Panc1 (cell line): ENCODE results near the gene ACER3. TPM values are rescaled to one million over a fixed set of nuclear protein-coding genes. Genes with fewer than 3 reads are reported as not detected.

Experiments used
- ATAC-seq: fragments of 200-7000 bp; cut with Tn5 transposase; 2 replicates; pipeline ENCODE4 v1.9.1; 2020; ENCODE audit warnings: mild to moderate bottlenecking, moderate library complexity
- BruUV-seq: library from RNA; stranded (reverse); fragments of 400-500 nt; replicated peaks from 2 replicates; lab custom pipeline; 2021; lab: Mats Ljungman, UMichigan
- CTCF ChIA-PET: fragments of 300-600 bp; sonication (Branson Sonifier 250); formaldehyde crosslinking; loops from one replicate; lab custom pipeline; 2022; ENCODE audit warnings: antibody characterized with exemption; lab: Charles Lee
- POLR2A ChIA-PET: fragments of 300-600 bp; sonication (Branson Sonifier 250); formaldehyde crosslinking; loops from one replicate; lab custom pipeline; 2022; ENCODE audit warnings: antibody characterized with exemption; lab: Charles Lee
- DNase-seq: peaks from one replicate; pipeline ENCODE4 v3.0.0-alpha.2; 2010; ENCODE audit warnings: low read depth, low spot score
- H3K27ac ChIP-seq: 2 replicates; pipeline ENCODE4 v1.5.1; 2011; ENCODE audit warnings: mild to moderate bottlenecking, low read length, inconsistent platforms
- H3K27me3 ChIP-seq: fragments of 200-500 bp; sonication (Bioruptor generic); 2 replicates; pipeline ENCODE4 v1.6.0; 2014; ENCODE audit warnings: low read length, inconsistent platforms; ENCODE audit not compliant: control insufficient read depth, insufficient read depth
- H3K36me3 ChIP-seq: fragments of 200-500 bp; sonication (Bioruptor generic); 2 replicates; pipeline ENCODE4 v1.5.1; 2014; ENCODE audit warnings: inconsistent platforms, mild to moderate bottlenecking, low read length, moderate library complexity; ENCODE audit not compliant: control insufficient read depth, insufficient read depth
- H3K4me1 ChIP-seq: 2 replicates; pipeline ENCODE4 v1.5.1; 2011; ENCODE audit warnings: inconsistent platforms, mild to moderate bottlenecking, low read length, moderate library complexity; ENCODE audit not compliant: control insufficient read depth, insufficient read depth
- H3K4me3 ChIP-seq, 2 experiments: 2 replicates each; pipeline ENCODE4 v1.5.1; 2011 to 2012; ENCODE audit warnings: low read depth in 2 of 2, low read length in 2 of 2, mild to moderate bottlenecking in 2 of 2, inconsistent platforms in 1 of 2, moderate library complexity in 1 of 2
- H3K9me3 ChIP-seq: fragments of 200-500 bp; sonication (Bioruptor generic); 2 replicates; pipeline ENCODE4 v1.5.1; 2014; ENCODE audit warnings: low read depth, mild to moderate bottlenecking, inconsistent platforms, low read length, moderate library complexity; ENCODE audit not compliant: control insufficient read depth, insufficient read depth
- CTCF ChIP-seq: fragments of 450-650 bp; IDR thresholded peaks from 2 replicates; pipeline ENCODE4 v1.5.1; 2017; ENCODE audit warnings: mild to moderate bottlenecking
- POLR2AphosphoS5 ChIP-seq: IDR thresholded peaks from 2 replicates; pipeline ENCODE4 v1.6.1; 2012; ENCODE audit warnings: mild to moderate bottlenecking, low read depth, low read length, moderate library complexity
- REST ChIP-seq, 2 experiments: IDR thresholded peaks; 2 replicates each; pipeline ENCODE4 v1.6.1; 2011 to 2012; ENCODE audit warnings: low read depth in 2 of 2, control low read depth in 1 of 2, low read length in 1 of 2, mild to moderate bottlenecking in 1 of 2, moderate library complexity in 1 of 2; ENCODE audit not compliant: insufficient read depth in 1 of 2
- SIN3A ChIP-seq: IDR thresholded peaks from 2 replicates; pipeline ENCODE4 v1.6.1; 2012; ENCODE audit warnings: low read depth, mild to moderate bottlenecking, low read length, moderate library complexity, borderline replicate concordance; ENCODE audit not compliant: insufficient read depth
- TCF7L2 ChIP-seq: IDR thresholded peaks from 2 replicates; pipeline ENCODE4 v1.6.1; 2011; ENCODE audit warnings: mild to moderate bottlenecking, low read depth, low read length, inconsistent platforms
- in situ Hi-C: cut with HindIII; loops from 2 replicates; pipeline ENCODE4 v1.10.0; 2016; ENCODE audit warnings: low sequenced_read_pairs, low pct_unique_long_range_greater_than_20kb
- intact Hi-C: fragments of 100-400 bp; cut with micrococcal nuclease; formaldehyde crosslinking; loops from one replicate; pipeline ENCODE4 v1.10.0; 2022; ENCODE audit not compliant: unreplicated experiment
- total RNA-seq: library from RNA; stranded (reverse); gene quantifications from one replicate; pipeline ENCODE4 v1.2.1, GENCODE V29; 2021; ENCODE audit not compliant: unreplicated experiment

Gene ACER3
- total RNA-seq, 1 experiment from 2014 or later, result 41.8 TPM

- TF ChIP-seq TCF7L2, result no peak
- no peak for TF ChIP-seq SIN3A
- no peak for TF ChIP-seq CTCF
- no peak for TF ChIP-seq POLR2AphosphoS5
- TF ChIP-seq REST (IDR thresholded peaks at IDR 0.05; ENCODE audit: insufficient read depth in 1 of 2, low read depth in 2 of 2, low read length in 1 of 2), result no peak
- Histone ChIP-seq H3K27me3 (peaks cover 2% of the 10 kb centered on the region; the same call in 1 of the 2 replicates), H3K4me3 (no peak overlapping the region), H3K27ac (no peak overlapping the region), H3K4me1 (peaks cover 3% of the 10 kb centered on the region; the same call in 1 of the 2 replicates), H3K36me3 (no peaks in the 10 kb centered on the region), H3K9me3 (no peaks in the 10 kb centered on the region)
- in situ Hi-C loops, result loop anchor here (10.0 kb wide), 1 partner anchor 120 kb away; no protein-coding TSS in a partner anchor
- DNase-seq, result no peak
- CTCF ChIA-PET, result interaction anchor here (0.5 kb wide), 1 partner anchor 11 kb away, joined by 3 read pairs; no protein-coding TSS in a partner anchor
- intact Hi-C loops, result no loop called here
- POLR2A ChIA-PET, result interaction anchor here (0.7 kb wide), 1 partner anchor 126 kb away, joined by 3 read pairs; no protein-coding TSS in a partner anchor
- no TSS peak for BruUV-seq
- no peak for ATAC-seq
Observed at GRCh38 chr11:76835036-76835435, 25.7 kb upstream of the ACER3 start.

- Histone ChIP-seq H3K27ac (no peak overlapping the region), H3K27me3 (peaks cover 3% of the 10 kb centered on the region; the same call in 1 of the 2 replicates), H3K4me1 (peaks cover 3% of the 10 kb centered on the region; the same call in 1 of the 2 replicates), H3K9me3 (no peaks in the 10 kb centered on the region), H3K4me3 (no peak overlapping the region), H3K36me3 (no peaks in the 10 kb centered on the region)
- DNase-seq (no peak), ATAC-seq (peak; percentile 49)
- in situ Hi-C loops (loop anchor here (10.0 kb wide), 1 partner anchor 119 kb away; no protein-coding TSS in a partner anchor), intact Hi-C loops (no loop called here)
- ChIA-PET CTCF (no interaction called here), POLR2A (no interaction called here)
- no TSS peak for BruUV-seq
- TF ChIP-seq SIN3A (no peak), CTCF (peak; percentile 24; the same call in 1 of the 2 replicates), REST (IDR thresholded peaks at IDR 0.05; ENCODE audit: insufficient read depth in 1 of 2, low read depth in 2 of 2, low read length in 1 of 2) (no peak)
Observed at GRCh38 chr11:76835928-76836612, 24.6 kb upstream of the ACER3 start.
